HEK293 (cell line): Measurements from ENCODE around the gene SOWAHA.

Source experiments
- CTCF ChIP-seq: fragments of 450-650 bp; formaldehyde crosslinking; IDR thresholded peaks from 2 replicates; pipeline ENCODE4 v1.5.1; 2016; ENCODE audit warnings: missing biosample characterization, missing genetic modification characterization
- HIC1 ChIP-seq: fragments of 450-650 bp; formaldehyde crosslinking; IDR thresholded peaks from 2 replicates; pipeline ENCODE4 v1.5.1; 2016; ENCODE audit warnings: missing biosample characterization, missing genetic modification characterization
- KLF16 ChIP-seq: fragments of 450-650 bp; formaldehyde crosslinking; IDR thresholded peaks from 2 replicates; pipeline ENCODE4 v1.5.1; 2017; ENCODE audit warnings: missing biosample characterization, missing genetic modification characterization
- MYNN ChIP-seq: fragments of 450-650 bp; formaldehyde crosslinking; IDR thresholded peaks from 2 replicates; pipeline ENCODE4 v1.5.1; 2016; ENCODE audit warnings: missing biosample characterization, missing genetic modification characterization, borderline replicate concordance
- PRDM1 ChIP-seq: fragments of 450-650 bp; formaldehyde crosslinking; IDR thresholded peaks from 2 replicates; pipeline ENCODE4; 2016; ENCODE audit warnings: missing biosample characterization, missing genetic modification characterization
- SP7 ChIP-seq: fragments of 450-650 bp; formaldehyde crosslinking; IDR thresholded peaks from 2 replicates; pipeline ENCODE4 v1.5.1; 2016; ENCODE audit warnings: missing biosample characterization, missing genetic modification characterization
- TRIM28 ChIP-seq: IDR thresholded peaks from 2 replicates; pipeline ENCODE4 v1.6.1; 2011; ENCODE audit warnings: low read length, control low read depth, borderline replicate concordance
- YY2 ChIP-seq: fragments of 450-650 bp; formaldehyde crosslinking; IDR thresholded peaks from 2 replicates; pipeline ENCODE4 v1.5.1; 2016; ENCODE audit warnings: missing biosample characterization, missing genetic modification characterization
- ZBTB10 ChIP-seq: fragments of 450-650 bp; formaldehyde crosslinking; IDR thresholded peaks from 2 replicates; pipeline ENCODE4 v1.5.1; 2016; ENCODE audit warnings: missing biosample characterization, missing genetic modification characterization
- ZBTB21 ChIP-seq: fragments of 450-650 bp; formaldehyde crosslinking; IDR thresholded peaks from 2 replicates; pipeline ENCODE4 v1.5.1; 2017; ENCODE audit warnings: missing biosample characterization, missing genetic modification characterization
- ZEB2 ChIP-seq: fragments of 450-650 bp; formaldehyde crosslinking; IDR thresholded peaks from 2 replicates; pipeline ENCODE4 v1.5.1; 2016; ENCODE audit warnings: missing biosample characterization, missing genetic modification characterization
- ZFP41 ChIP-seq: fragments of 450-650 bp; formaldehyde crosslinking; IDR thresholded peaks from 2 replicates; pipeline ENCODE4 v1.5.1; 2016; ENCODE audit warnings: missing biosample characterization, missing genetic modification characterization, borderline replicate concordance
- ZFP69B ChIP-seq: fragments of 450-650 bp; formaldehyde crosslinking; IDR thresholded peaks from 2 replicates; pipeline ENCODE4 v1.5.1; 2016; ENCODE audit warnings: missing biosample characterization, missing genetic modification characterization
- ZNF10 ChIP-seq: fragments of 450-650 bp; formaldehyde crosslinking; IDR thresholded peaks from 2 replicates; pipeline ENCODE4 v1.5.1; 2017; ENCODE audit warnings: missing biosample characterization, missing genetic modification characterization
- ZNF112 ChIP-seq: fragments of 450-650 bp; formaldehyde crosslinking; IDR thresholded peaks from 2 replicates; pipeline ENCODE4 v1.5.0; 2017; ENCODE audit warnings: missing biosample characterization, missing genetic modification characterization
- ZNF148 ChIP-seq: fragments of 450-650 bp; formaldehyde crosslinking; IDR thresholded peaks from 2 replicates; pipeline ENCODE4 v1.5.0; 2017; ENCODE audit warnings: missing biosample characterization, missing genetic modification characterization, borderline replicate concordance
- ZNF202 ChIP-seq: fragments of 450-650 bp; formaldehyde crosslinking; IDR thresholded peaks from 2 replicates; pipeline ENCODE4 v1.5.1; 2016; ENCODE audit warnings: missing biosample characterization, missing genetic modification characterization, borderline replicate concordance
- ZNF214 ChIP-seq: fragments of 450-650 bp; formaldehyde crosslinking; IDR thresholded peaks from 2 replicates; pipeline ENCODE4 v1.5.1; 2017; ENCODE audit warnings: missing biosample characterization, mild to moderate bottlenecking, missing genetic modification characterization, borderline replicate concordance
- ZNF221 ChIP-seq: fragments of 450-650 bp; formaldehyde crosslinking; IDR thresholded peaks from 2 replicates; pipeline ENCODE4 v1.5.1; 2017; ENCODE audit warnings: missing biosample characterization, missing genetic modification characterization, borderline replicate concordance
- ZNF266 ChIP-seq: fragments of 450-650 bp; formaldehyde crosslinking; IDR thresholded peaks from 2 replicates; pipeline ENCODE4 v1.5.1; 2016; ENCODE audit warnings: missing biosample characterization, missing genetic modification characterization, low read depth
- ZNF341 ChIP-seq: fragments of 450-650 bp; formaldehyde crosslinking; IDR thresholded peaks from 2 replicates; pipeline ENCODE4; 2016; ENCODE audit warnings: low read depth, missing biosample characterization, missing genetic modification characterization
- ZNF530 ChIP-seq: fragments of 450-650 bp; formaldehyde crosslinking; IDR thresholded peaks from 2 replicates; pipeline ENCODE4 v1.5.1; 2016; ENCODE audit warnings: low read depth, missing biosample characterization, missing genetic modification characterization
- ZNF549 ChIP-seq: fragments of 450-650 bp; IDR thresholded peaks from 2 replicates; pipeline ENCODE4 v1.5.1; 2018; ENCODE audit warnings: missing biosample characterization, missing genetic modification characterization, mild to moderate bottlenecking, inconsistent platforms, moderate library complexity
- ZNF610 ChIP-seq: fragments of 450-650 bp; formaldehyde crosslinking; IDR thresholded peaks from 2 replicates; pipeline ENCODE4 v1.5.1; 2016; ENCODE audit warnings: missing biosample characterization, missing genetic modification characterization, borderline replicate concordance
- ZNF623 ChIP-seq: fragments of 450-650 bp; formaldehyde crosslinking; IDR thresholded peaks from 2 replicates; pipeline ENCODE4 v1.5.1; 2016; ENCODE audit warnings: missing biosample characterization, missing genetic modification characterization
- ZNF626 ChIP-seq: fragments of 450-650 bp; sonication (Bioruptor Pico); formaldehyde crosslinking; IDR thresholded peaks from 2 replicates; pipeline ENCODE4 v1.5.1; 2018; ENCODE audit warnings: missing biosample characterization, missing genetic modification characterization, inconsistent platforms
- ZNF629 ChIP-seq: fragments of 450-650 bp; formaldehyde crosslinking; IDR thresholded peaks from 2 replicates; pipeline ENCODE4 v1.5.1; 2017; ENCODE audit warnings: missing biosample characterization, missing genetic modification characterization
- ZNF654 ChIP-seq: fragments of 450-650 bp; formaldehyde crosslinking; IDR thresholded peaks from 2 replicates; pipeline ENCODE4 v1.5.1; 2016; ENCODE audit warnings: low read depth, missing biosample characterization, missing genetic modification characterization
- ZNF658 ChIP-seq: fragments of 450-650 bp; formaldehyde crosslinking; IDR thresholded peaks from 2 replicates; pipeline ENCODE4; 2016; ENCODE audit warnings: missing biosample characterization, missing genetic modification characterization
- ZNF670 ChIP-seq: fragments of 450-650 bp; formaldehyde crosslinking; IDR thresholded peaks from 2 replicates; pipeline ENCODE4 v1.5.1; 2016; ENCODE audit warnings: missing biosample characterization, missing genetic modification characterization, low read depth
- ZNF677 ChIP-seq: fragments of 450-650 bp; IDR thresholded peaks from 2 replicates; pipeline ENCODE4 v1.5.0; 2018; ENCODE audit warnings: missing biosample characterization, mild to moderate bottlenecking, missing genetic modification characterization, moderate library complexity
- ZNF830 ChIP-seq: fragments of 450-650 bp; IDR thresholded peaks from 2 replicates; pipeline ENCODE4 v1.5.0; 2018; ENCODE audit warnings: missing biosample characterization, missing genetic modification characterization, low read depth, mild to moderate bottlenecking, moderate library complexity
- ZSCAN23 ChIP-seq: fragments of 450-650 bp; formaldehyde crosslinking; IDR thresholded peaks from 2 replicates; pipeline ENCODE4 v1.5.1; 2016; ENCODE audit warnings: missing biosample characterization, missing genetic modification characterization

SOWAHA gene

GRCh38 chr5:132820162-132820754 lies 7.2 kb downstream of the SOWAHA start (continued):
- TF ChIP-seq YY2 (tag by site-specific recombination) (no peak), ZNF623 (peak; percentile 62), ZNF214 (no peak), ZNF670 (tag by site-specific recombination) (no peak), ZEB2 (tag by site-specific recombination) (peak; percentile 35; the same call in 1 of the 2 replicates), ZNF10 (tag by site-specific recombination) (peak; percentile 66; the same call in 1 of the 2 replicates), ZNF654 (tag by site-specific recombination) (peak; percentile 92), ZNF266 (tag by site-specific recombination) (no peak), ZNF830 (no peak), ZNF341 (tag by site-specific recombination) (no peak), ZNF530 (tag by site-specific recombination) (no peak), ZNF221 (tag by site-specific recombination) (no peak), KLF16 (tag by site-specific recombination) (no peak), ZFP69B (peak; percentile 50; the same call in 1 of the 2 replicates), ZNF148 (no peak), ZNF610 (no peak), ZSCAN23 (tag by site-specific recombination) (no peak), TRIM28 (no peak), PRDM1 (tag by site-specific recombination) (peak; percentile 78; the same call in 1 of the 2 replicates), ZNF202 (no peak), CTCF (tag by site-specific recombination) (peak; percentile 83), ZBTB10 (no peak), ZFP41 (tag by site-specific recombination) (no peak), ZNF658 (tag by site-specific recombination) (no peak), MYNN (no peak), ZNF677 (tag by site-specific recombination) (no peak), ZNF626 (tag by site-specific recombination) (no peak), ZNF112 (tag by site-specific recombination) (no peak), SP7 (tag by site-specific recombination) (0 out of 2 replicates have a peak, but pooled peaks have one; percentile 22), ZNF629 (tag by site-specific recombination) (0 out of 2 replicates have a peak, but pooled peaks have one; percentile 37), ZBTB21 (tag by site-specific recombination) (no peak), ZNF549 (tag by site-specific recombination) (no peak), HIC1 (tag by site-specific recombination) (no peak)
